SH-SY5Y (cell line): ENCODE measurements around the gene LRMDA.

ENCODE experiments used
- GATA2 ChIP-seq: IDR thresholded peaks from 2 replicates; pipeline ENCODE4 v1.6.1; 2011; ENCODE audit warnings: mild to moderate bottlenecking, low read depth, low read length
- GATA3 ChIP-seq: IDR thresholded peaks from 2 replicates; pipeline ENCODE4 v1.6.1; 2011; ENCODE audit warnings: low read depth, mild to moderate bottlenecking, low read length, moderate library complexity

- TF ChIP-seq GATA2 (no peak), GATA3 (no peak)
These were observed 162.5 kb downstream of the LRMDA start for GRCh38 chr10:75593692-75594556.
